Testis (tissue), 2 donors: ENCODE data around the gene ANO2.

Experiments
- POLR2A ChIP-seq: fragments of 450-650 bp; IDR thresholded peaks from one replicate; pipeline ENCODE4 v1.6.1; 2017; ENCODE audit warnings: antibody characterized with exemption, mild to moderate bottlenecking, moderate library complexity
- TF ChIP-seq, protein P1 (sequence below), 3 experiments: fragments of 450-650 bp in 2 of 3; fragments of 200-600 bp in 1 of 3; sonication (generic) in 1 of 3; IDR thresholded peaks; one replicate each; pipeline ENCODE4 v1.5.1; 2016 to 2019; ENCODE audit warnings: antibody characterized with exemption in 3 of 3, mild to moderate bottlenecking in 2 of 3, moderate library complexity in 1 of 3

DNA sequence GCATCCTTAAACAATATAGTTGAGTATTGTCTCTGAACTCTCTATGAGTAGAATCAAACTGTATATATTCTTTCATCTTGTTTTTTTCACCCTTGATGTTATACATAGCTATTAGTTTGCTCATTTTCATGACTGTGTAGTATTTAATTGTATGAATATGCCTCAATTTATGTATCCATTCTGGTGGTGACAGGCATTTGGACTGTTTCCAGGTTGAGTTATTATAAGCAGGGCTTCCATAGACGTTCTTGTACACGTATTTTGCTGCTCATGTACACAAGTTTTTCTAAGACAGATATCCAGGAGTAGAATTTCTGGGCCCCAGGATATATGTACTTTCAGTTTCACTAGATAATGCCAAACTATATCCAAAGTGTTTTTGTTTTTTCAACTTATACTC is 301.8 kb downstream of the ANO2 start:
- no peak for TF ChIP-seq POLR2A
- TF ChIP-seq, protein P1, sequence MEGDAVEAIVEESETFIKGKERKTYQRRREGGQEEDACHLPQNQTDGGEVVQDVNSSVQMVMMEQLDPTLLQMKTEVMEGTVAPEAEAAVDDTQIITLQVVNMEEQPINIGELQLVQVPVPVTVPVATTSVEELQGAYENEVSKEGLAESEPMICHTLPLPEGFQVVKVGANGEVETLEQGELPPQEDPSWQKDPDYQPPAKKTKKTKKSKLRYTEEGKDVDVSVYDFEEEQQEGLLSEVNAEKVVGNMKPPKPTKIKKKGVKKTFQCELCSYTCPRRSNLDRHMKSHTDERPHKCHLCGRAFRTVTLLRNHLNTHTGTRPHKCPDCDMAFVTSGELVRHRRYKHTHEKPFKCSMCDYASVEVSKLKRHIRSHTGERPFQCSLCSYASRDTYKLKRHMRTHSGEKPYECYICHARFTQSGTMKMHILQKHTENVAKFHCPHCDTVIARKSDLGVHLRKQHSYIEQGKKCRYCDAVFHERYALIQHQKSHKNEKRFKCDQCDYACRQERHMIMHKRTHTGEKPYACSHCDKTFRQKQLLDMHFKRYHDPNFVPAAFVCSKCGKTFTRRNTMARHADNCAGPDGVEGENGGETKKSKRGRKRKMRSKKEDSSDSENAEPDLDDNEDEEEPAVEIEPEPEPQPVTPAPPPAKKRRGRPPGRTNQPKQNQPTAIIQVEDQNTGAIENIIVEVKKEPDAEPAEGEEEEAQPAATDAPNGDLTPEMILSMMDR (IDR thresholded peaks at IDR 0.05): no peak
